Neuronal stem cell (in vitro differentiated cells): Measurements from ENCODE around the gene ZNF536.

Source experiments
- DNase-seq: peaks from one replicate; pipeline ENCODE4 v3.0.0-alpha.2; 2013; ENCODE audit warnings: low spot score
- H2AFZ ChIP-seq: one replicate; pipeline ENCODE4 v1.6.1; 2013; ENCODE audit warnings: mild to moderate bottlenecking, low read length, inconsistent platforms
- H2AK5ac ChIP-seq: 2 replicates; pipeline ENCODE4 v1.6.1; 2013; ENCODE audit warnings: low read depth, mild to moderate bottlenecking, inconsistent platforms, low read length, moderate library complexity, mixed read lengths
- H2BK120ac ChIP-seq: 2 replicates; pipeline ENCODE4 v1.6.1; 2013; ENCODE audit warnings: low read depth, mild to moderate bottlenecking, inconsistent platforms, low read length, moderate library complexity, mixed read lengths
- H2BK12ac ChIP-seq: one replicate; pipeline ENCODE4 v1.6.1; 2013; ENCODE audit warnings: low read length, inconsistent platforms
- H2BK15ac ChIP-seq: 2 replicates; pipeline ENCODE4 v1.6.1; 2013; ENCODE audit warnings: mild to moderate bottlenecking, low read length, inconsistent platforms, mixed read lengths
- H2BK5ac ChIP-seq: one replicate; pipeline ENCODE4 v1.6.1; 2013; ENCODE audit warnings: inconsistent platforms, mild to moderate bottlenecking, low read length, moderate library complexity
- H3K14ac ChIP-seq: one replicate; pipeline ENCODE4 v1.6.1; 2013; ENCODE audit warnings: low read length, inconsistent platforms
- H3K18ac ChIP-seq: 2 replicates; pipeline ENCODE4 v1.6.1; 2013; ENCODE audit warnings: low read length, inconsistent platforms
- H3K23ac ChIP-seq: 2 replicates; pipeline ENCODE4 v1.6.1; 2013; ENCODE audit warnings: low read depth, mild to moderate bottlenecking, mixed read lengths, low read length, inconsistent platforms; ENCODE audit not compliant: poor library complexity
- H3K27ac ChIP-seq: replicated peaks from 3 replicates; pipeline ENCODE4 v1.5.1; 2013; ENCODE audit warnings: low read length, inconsistent platforms
- H3K27me3 ChIP-seq, 3 experiments: 2 replicates each; pipeline ENCODE4 v1.6.1; 2013; ENCODE audit warnings: low read length in 3 of 3, mild to moderate bottlenecking in 2 of 3, inconsistent platforms in 1 of 3, low read depth in 1 of 3, mixed read lengths in 1 of 3, moderate library complexity in 1 of 3; ENCODE audit not compliant: control insufficient read depth in 3 of 3, insufficient read depth in 3 of 3
- H3K36me3 ChIP-seq, 2 donors: replicated peaks in 1 of 2; 2 replicates each; pipeline ENCODE4 v1.6.1; 2013; ENCODE audit warnings: low read length in 2 of 2; ENCODE audit not compliant: control insufficient read depth in 2 of 2, insufficient read depth in 2 of 2
- H3K4ac ChIP-seq: 2 replicates; pipeline ENCODE4 v1.6.1; 2013; ENCODE audit warnings: inconsistent platforms, mild to moderate bottlenecking, low read length, moderate library complexity
- H3K4me1 ChIP-seq, 2 donors: 1 replicate in 1 of 2; 2 replicates in 1 of 2; pipeline ENCODE4 v1.6.1; 2013; ENCODE audit warnings: low read length in 2 of 2, low read depth in 1 of 2; ENCODE audit not compliant: control insufficient read depth in 2 of 2, insufficient read depth in 1 of 2
- H3K4me2 ChIP-seq: one replicate; pipeline ENCODE4 v1.6.1; 2013; ENCODE audit warnings: mild to moderate bottlenecking, low read length, inconsistent platforms; ENCODE audit not compliant: insufficient read depth, poor library complexity, severe bottlenecking
- H3K4me3 ChIP-seq, 2 donors: 2 replicates each; pipeline ENCODE4 v1.5.1; 2013; ENCODE audit warnings: low read length in 2 of 2, mild to moderate bottlenecking in 2 of 2, inconsistent platforms in 1 of 2, moderate library complexity in 1 of 2
- H3K79me1 ChIP-seq: one replicate; pipeline ENCODE4 v1.6.1; 2013; ENCODE audit warnings: low read depth, mild to moderate bottlenecking, inconsistent platforms, low read length, moderate library complexity
- H3K9ac ChIP-seq: one replicate; pipeline ENCODE4 v1.6.1; 2013; ENCODE audit warnings: mild to moderate bottlenecking, low read depth, low read length, inconsistent platforms; ENCODE audit not compliant: poor library complexity
- H3K9me3 ChIP-seq, 2 donors: replicated peaks in 1 of 2; 2 replicates each; pipeline versions ENCODE3 to v1.6.1; 2013; ENCODE audit warnings: low read length in 2 of 2, mild to moderate bottlenecking in 2 of 2, inconsistent platforms in 1 of 2, low read depth in 1 of 2, mixed read lengths in 1 of 2, moderate library complexity in 1 of 2; ENCODE audit not compliant: control insufficient read depth in 2 of 2, insufficient read depth in 1 of 2
- H4K8ac ChIP-seq: one replicate; pipeline ENCODE4 v1.6.1; 2013; ENCODE audit warnings: low read depth, mild to moderate bottlenecking, inconsistent platforms, low read length, moderate library complexity
- H4K91ac ChIP-seq: one replicate; pipeline ENCODE4 v1.6.1; 2013; ENCODE audit warnings: low read length, low read depth, mild to moderate bottlenecking, inconsistent platforms; ENCODE audit not compliant: poor library complexity
- WGBS, 2 donors: extraction: QIAGEN DNeasy Blood & Tissue Kit; methylation state at CpG; one replicate each; pipeline ENCODE4 v1.1.7; 2013; ENCODE audit warnings: missing lambda C conversion rate in 2 of 2, mixed read lengths in 1 of 2; ENCODE audit not compliant: insufficient read length in 2 of 2, insufficient replicate concordance in 1 of 2; ENCODE audit errors: extremely low coverage in 2 of 2; 5-methylcytosine and 5-hydroxymethylcytosine counted together

Gene ZNF536

GRCh38 chr19:30376272-30376671 is 4.1 kb downstream of the ZNF536 start:
- H4K8ac ChIP-seq, result no peak overlapping the region
- no peak overlapping the region for H2BK12ac ChIP-seq
- no peak overlapping the region for H3K4ac ChIP-seq
- no peak overlapping the region for H3K23ac ChIP-seq
- peaks cover under 1 to 8% of the 10 kb centered on the region in 2 donors for H3K4me1 ChIP-seq
- no peaks in the 10 kb centered on the region for H3K36me3 ChIP-seq
- H2AFZ ChIP-seq, result no peak overlapping the region
- peaks cover 6 to 48% (median 22%) of the 10 kb centered on the region in 3 experiments for H3K27me3 ChIP-seq
- H2AK5ac ChIP-seq, result no peak overlapping the region
- H3K14ac ChIP-seq, result no peak overlapping the region
- H3K9me3 ChIP-seq, result no peaks in the 10 kb centered on the region
- no peak overlapping the region for H3K9ac ChIP-seq
- no peak overlapping the region for H2BK15ac ChIP-seq
- H3K27ac ChIP-seq, result no peak overlapping the region
- WGBS, 2 donors, result no CpG with 5 or more reads among the region's 4 CpGs
- no peak for DNase-seq
- H3K4me3 ChIP-seq, result no peak overlapping the region
- no peak overlapping the region for H2BK5ac ChIP-seq
- no peak overlapping the region for H4K91ac ChIP-seq
- no peak overlapping the region for H3K4me2 ChIP-seq
- no peak overlapping the region for H2BK120ac ChIP-seq
- H3K18ac ChIP-seq, result no peak overlapping the region
- no peaks in the 10 kb centered on the region for H3K79me1 ChIP-seq

- H2AFZ ChIP-seq, result no peak overlapping the region
- no peak overlapping the region for H3K18ac ChIP-seq
- H2BK5ac ChIP-seq, result no peak overlapping the region
- H3K27me3 ChIP-seq, result peaks cover 6 to 48% (median 22%) of the 10 kb centered on the region in 3 experiments
- no peak overlapping the region for H2BK12ac ChIP-seq
- WGBS, 2 donors, result no CpG with 5 or more reads among the region's 15 CpGs
- peaks cover 0 to 5% of the 10 kb centered on the region in 2 donors for H3K4me1 ChIP-seq
- peak overlapping the region; percentile 47 for H2AK5ac ChIP-seq
- no peaks in the 10 kb centered on the region for H3K9me3 ChIP-seq
- no peak overlapping the region for H2BK120ac ChIP-seq
- H3K27ac ChIP-seq, result no peak overlapping the region
- H3K79me1 ChIP-seq, result no peaks in the 10 kb centered on the region
- H2BK15ac ChIP-seq, result no peak overlapping the region
- H4K8ac ChIP-seq, result no peak overlapping the region
- no peak overlapping the region for H3K14ac ChIP-seq
- H3K9ac ChIP-seq, result no peak overlapping the region
- H3K23ac ChIP-seq, result no peak overlapping the region
- H3K4me3 ChIP-seq, result no peak overlapping the region
- no peak overlapping the region for H4K91ac ChIP-seq
- H3K4ac ChIP-seq, result no peak overlapping the region
- DNase-seq, result no peak
- H3K36me3 ChIP-seq, result no peaks in the 10 kb centered on the region
- H3K4me2 ChIP-seq, result no peak overlapping the region
These were observed 4.7 kb downstream of the ZNF536 start for GRCh38 chr19:30376826-30377425.

GRCh38 chr19:30378701-30379100 is 6.5 kb downstream of the ZNF536 start:
- H2AFZ ChIP-seq, result no peak overlapping the region
- H3K18ac ChIP-seq, result no peak overlapping the region
- no peak overlapping the region for H3K14ac ChIP-seq
- H2BK5ac ChIP-seq, result no peak overlapping the region
- H3K4ac ChIP-seq, result no peak overlapping the region
- H3K4me2 ChIP-seq, result no peak overlapping the region
- no peak overlapping the region for H2BK15ac ChIP-seq
- no peaks in the 10 kb centered on the region for H3K9me3 ChIP-seq
- peaks cover 6 to 32% (median 20%) of the 10 kb centered on the region in 3 experiments for H3K27me3 ChIP-seq
- H2AK5ac ChIP-seq, result no peak overlapping the region
- H4K91ac ChIP-seq, result no peak overlapping the region
- no peaks in the 10 kb centered on the region for H3K36me3 ChIP-seq
- H3K79me1 ChIP-seq, result no peaks in the 10 kb centered on the region
- H3K4me1 ChIP-seq, result peaks cover 0 to under 1% of the 10 kb centered on the region in 2 donors
- no peak overlapping the region for H4K8ac ChIP-seq
- no peak overlapping the region for H3K23ac ChIP-seq
- H2BK12ac ChIP-seq, result no peak overlapping the region
- no peak overlapping the region for H3K4me3 ChIP-seq
- no peak overlapping the region for H3K9ac ChIP-seq
- DNase-seq, result no peak
- H2BK120ac ChIP-seq, result no peak overlapping the region
- no CpG with 5 or more reads among the region's 4 CpGs for WGBS, 2 donors
- no peak overlapping the region for H3K27ac ChIP-seq

GRCh38 chr19:30379841-30380610 is 7.8 kb downstream of the ZNF536 start:
- DNase-seq, result no peak
- no peaks in the 10 kb centered on the region for H3K9me3 ChIP-seq
- no peak overlapping the region for H2BK12ac ChIP-seq
- no peak overlapping the region for H2BK15ac ChIP-seq
- H3K27me3 ChIP-seq, result peaks cover 6 to 20% (median 11%) of the 10 kb centered on the region in 3 experiments
- no peak overlapping the region for H3K27ac ChIP-seq
- H3K4ac ChIP-seq, result no peak overlapping the region
- no peak overlapping the region for H2AFZ ChIP-seq
- H3K79me1 ChIP-seq, result no peaks in the 10 kb centered on the region
- no peak overlapping the region for H2BK5ac ChIP-seq
- no peak overlapping the region for H2AK5ac ChIP-seq
- WGBS, 2 donors, result no CpG with 5 or more reads among the region's 14 CpGs
- H3K14ac ChIP-seq, result no peak overlapping the region
- H3K23ac ChIP-seq, result no peak overlapping the region
- peak overlapping the region; percentile 65 for H3K18ac ChIP-seq
- H3K4me3 ChIP-seq, result no peak overlapping the region
- no peak overlapping the region for H3K4me2 ChIP-seq
- H4K8ac ChIP-seq, result no peak overlapping the region
- no peaks in the 10 kb centered on the region for H3K36me3 ChIP-seq
- no peaks in the 10 kb centered on the region for H3K4me1 ChIP-seq
- H4K91ac ChIP-seq, result no peak overlapping the region
- H3K9ac ChIP-seq, result no peak overlapping the region
- H2BK120ac ChIP-seq, result no peak overlapping the region
